SU-DHL-6 (cell line): ENCODE data around the gene YARS2.

Experiments
- H2AFZ ChIP-seq: fragments of 200-600 bp; sonication (generic); 2 replicates; pipeline ENCODE4 v1.6.1; 2014; ENCODE audit warnings: low read depth, mild to moderate bottlenecking, moderate library complexity, mixed read lengths, antibody characterized with exemption, low read length; ENCODE audit not compliant: severe bottlenecking
- H3F3A ChIP-seq: fragments of 200-600 bp; shearing (Covaris generic); 2 replicates; pipeline ENCODE4 v1.6.0; 2016; ENCODE audit warnings: antibody characterized with exemption, mild to moderate bottlenecking; ENCODE audit not compliant: insufficient read depth
- H3K27ac ChIP-seq: fragments of 200-600 bp; sonication (generic); 2 replicates; pipeline ENCODE4 v1.5.1; 2016; ENCODE audit warnings: low read depth, mild to moderate bottlenecking, low read length, moderate library complexity, mixed read lengths
- H3K27me3 ChIP-seq: fragments of 200-600 bp; sonication (generic), shearing (Covaris generic); 2 replicates; pipeline ENCODE4 v1.6.0; 2014; ENCODE audit warnings: mild to moderate bottlenecking, low read length
- H3K36me3 ChIP-seq: fragments of 200-600 bp; sonication (generic); 2 replicates; pipeline ENCODE4 v1.6.1; 2014; ENCODE audit warnings: mild to moderate bottlenecking, low read length, mixed read lengths
- H3K4me2 ChIP-seq: fragments of 300-600, 200-600 bp; shearing (Covaris generic), sonication (generic); 2 replicates; pipeline ENCODE4 v1.6.0; 2014; ENCODE audit warnings: low read length, low read depth, mild to moderate bottlenecking; ENCODE audit not compliant: poor library complexity, severe bottlenecking
- H3K4me3 ChIP-seq: fragments of 200-600 bp; sonication (generic); 2 replicates; pipeline ENCODE4 v1.5.1; 2014; ENCODE audit warnings: antibody characterized with exemption, low read length, mild to moderate bottlenecking, mixed read lengths; ENCODE audit not compliant: insufficient read depth, poor library complexity, severe bottlenecking
- H3K79me2 ChIP-seq: fragments of 200-600 bp; sonication (generic); 2 replicates; pipeline ENCODE4 v1.6.1; 2014; ENCODE audit warnings: mild to moderate bottlenecking, low read length, moderate library complexity; ENCODE audit not compliant: insufficient read depth
- H3K9ac ChIP-seq: fragments of 200-600 bp; sonication (generic); 2 replicates; pipeline ENCODE4 v1.7.0; 2014; ENCODE audit warnings: mild to moderate bottlenecking, low read length
- H3K9me2 ChIP-seq: fragments of 200-600 bp; sonication (generic); replicated peaks from 2 replicates; pipeline ENCODE4 v1.6.1; 2014; ENCODE audit warnings: low read length; ENCODE audit not compliant: insufficient read depth
- H3K9me3 ChIP-seq: fragments of 200-600 bp; sonication (generic); 2 replicates; pipeline ENCODE4 v1.6.1; 2014; ENCODE audit warnings: low read length, mixed read lengths; ENCODE audit not compliant: insufficient read depth
- H4K20me1 ChIP-seq: fragments of 200-600 bp; sonication (generic); 2 replicates; pipeline ENCODE4 v1.6.1; 2014; ENCODE audit warnings: low read depth, mild to moderate bottlenecking, antibody characterized with exemption, low read length, moderate library complexity, mixed read lengths
- EZH2phosphoT487 ChIP-seq: fragments of 200-600 bp; sonication (generic), shearing (Covaris generic); conservative IDR thresholded peaks from 2 replicates; pipeline ENCODE4 v1.6.1; 2018; ENCODE audit warnings: mild to moderate bottlenecking, antibody characterized with exemption, low read length, moderate library complexity, mixed read lengths
- TF ChIP-seq, protein P1 (sequence below): fragments of 200-600 bp; sonication (generic); IDR thresholded peaks from one replicate; pipeline ENCODE4 v1.5.1; 2017; ENCODE audit warnings: antibody characterized with exemption, mild to moderate bottlenecking, low read length, moderate library complexity; ENCODE audit not compliant: insufficient read depth, poor library complexity, severe bottlenecking

The YARS2 gene

DNA sequence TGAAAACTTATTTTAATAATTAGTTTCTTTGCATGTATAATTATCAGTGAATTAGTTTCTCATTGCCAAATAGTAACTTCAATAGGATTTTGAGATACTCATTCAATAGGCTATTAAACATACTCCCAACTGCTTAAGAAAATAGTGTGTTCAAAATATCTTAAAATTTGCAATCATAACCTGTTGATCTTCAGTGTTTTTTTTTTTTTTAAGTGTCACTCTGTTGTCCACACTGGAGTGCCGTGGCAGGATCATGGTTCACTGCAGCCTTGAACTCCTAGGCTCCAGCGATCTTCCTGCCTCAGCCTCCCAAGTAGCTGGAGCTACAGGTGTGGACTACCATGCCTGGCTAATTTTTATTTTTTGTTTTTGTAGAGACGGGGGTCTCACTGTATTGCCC lies 1.5 kb upstream of the YARS2 start:
- H2AFZ ChIP-seq = no peak overlapping the region
- no peaks in the 10 kb centered on the region for H3K9me2 ChIP-seq
- H3K4me3 ChIP-seq = no peak overlapping the region
- no peak overlapping the region for H3K9ac ChIP-seq
- no peaks in the 10 kb centered on the region for H3K27me3 ChIP-seq
- TF ChIP-seq, protein P1, sequence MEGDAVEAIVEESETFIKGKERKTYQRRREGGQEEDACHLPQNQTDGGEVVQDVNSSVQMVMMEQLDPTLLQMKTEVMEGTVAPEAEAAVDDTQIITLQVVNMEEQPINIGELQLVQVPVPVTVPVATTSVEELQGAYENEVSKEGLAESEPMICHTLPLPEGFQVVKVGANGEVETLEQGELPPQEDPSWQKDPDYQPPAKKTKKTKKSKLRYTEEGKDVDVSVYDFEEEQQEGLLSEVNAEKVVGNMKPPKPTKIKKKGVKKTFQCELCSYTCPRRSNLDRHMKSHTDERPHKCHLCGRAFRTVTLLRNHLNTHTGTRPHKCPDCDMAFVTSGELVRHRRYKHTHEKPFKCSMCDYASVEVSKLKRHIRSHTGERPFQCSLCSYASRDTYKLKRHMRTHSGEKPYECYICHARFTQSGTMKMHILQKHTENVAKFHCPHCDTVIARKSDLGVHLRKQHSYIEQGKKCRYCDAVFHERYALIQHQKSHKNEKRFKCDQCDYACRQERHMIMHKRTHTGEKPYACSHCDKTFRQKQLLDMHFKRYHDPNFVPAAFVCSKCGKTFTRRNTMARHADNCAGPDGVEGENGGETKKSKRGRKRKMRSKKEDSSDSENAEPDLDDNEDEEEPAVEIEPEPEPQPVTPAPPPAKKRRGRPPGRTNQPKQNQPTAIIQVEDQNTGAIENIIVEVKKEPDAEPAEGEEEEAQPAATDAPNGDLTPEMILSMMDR = no peak
- TF ChIP-seq EZH2phosphoT487 = no peak
- H3K27ac ChIP-seq = no peak overlapping the region
- no peaks in the 10 kb centered on the region for H3F3A ChIP-seq
- H3K9me3 ChIP-seq = no peaks in the 10 kb centered on the region
- no peaks in the 10 kb centered on the region for H4K20me1 ChIP-seq
- H3K4me2 ChIP-seq = no peak overlapping the region
- peaks cover 21% of the 10 kb centered on the region for H3K79me2 ChIP-seq
- H3K36me3 ChIP-seq = 0 out of 2 replicates have a peak, but pooled peaks cover under 1% of the 10 kb centered on the region

DNA sequence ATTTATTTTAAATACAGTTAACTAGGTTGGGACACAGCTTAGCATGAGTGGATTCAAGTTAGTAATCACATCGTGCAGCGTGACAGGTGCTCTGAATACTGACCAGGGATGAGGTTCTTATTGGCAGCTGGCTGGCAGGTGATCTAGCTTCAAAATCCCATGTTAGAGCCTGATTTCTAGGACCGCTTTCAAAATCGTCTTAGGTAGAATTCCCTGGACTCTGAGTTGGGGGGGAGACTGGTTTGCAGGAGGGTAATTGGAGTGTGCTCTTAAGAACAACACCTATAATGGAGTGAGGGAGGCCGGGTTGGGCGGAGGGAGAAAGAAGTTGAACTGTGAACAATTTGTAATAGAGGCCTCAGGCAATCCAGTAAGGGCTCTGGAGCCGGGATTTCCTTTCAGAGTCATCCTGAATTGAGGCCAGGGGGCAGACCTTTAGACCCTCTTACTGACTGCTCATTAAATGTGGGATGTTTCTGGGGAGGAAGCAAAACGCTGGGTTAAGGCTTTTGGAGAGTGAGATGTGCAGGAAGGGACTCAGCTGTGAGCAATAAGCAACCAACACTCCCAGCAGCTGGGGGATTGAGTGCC lies 874 bp upstream of the YARS2 start:
- Histone ChIP-seq H3K27me3 (no peaks in the 10 kb centered on the region), H3K27ac (no peak overlapping the region), H3F3A (no peaks in the 10 kb centered on the region), H2AFZ (peak overlapping the region; percentile 33), H3K9me3 (no peaks in the 10 kb centered on the region), H3K36me3 (peaks cover 5% of the 10 kb centered on the region; the same call in 1 of the 2 replicates), H3K9me2 (no peaks in the 10 kb centered on the region), H3K9ac (peak overlapping the region; percentile 82; the same call in 1 of the 2 replicates), H3K79me2 (peaks cover 26% of the 10 kb centered on the region), H4K20me1 (no peaks in the 10 kb centered on the region), H3K4me2 (peak overlapping the region; percentile 91), H3K4me3 (no peak overlapping the region)
- TF ChIP-seq EZH2phosphoT487 = no peak

DNA sequence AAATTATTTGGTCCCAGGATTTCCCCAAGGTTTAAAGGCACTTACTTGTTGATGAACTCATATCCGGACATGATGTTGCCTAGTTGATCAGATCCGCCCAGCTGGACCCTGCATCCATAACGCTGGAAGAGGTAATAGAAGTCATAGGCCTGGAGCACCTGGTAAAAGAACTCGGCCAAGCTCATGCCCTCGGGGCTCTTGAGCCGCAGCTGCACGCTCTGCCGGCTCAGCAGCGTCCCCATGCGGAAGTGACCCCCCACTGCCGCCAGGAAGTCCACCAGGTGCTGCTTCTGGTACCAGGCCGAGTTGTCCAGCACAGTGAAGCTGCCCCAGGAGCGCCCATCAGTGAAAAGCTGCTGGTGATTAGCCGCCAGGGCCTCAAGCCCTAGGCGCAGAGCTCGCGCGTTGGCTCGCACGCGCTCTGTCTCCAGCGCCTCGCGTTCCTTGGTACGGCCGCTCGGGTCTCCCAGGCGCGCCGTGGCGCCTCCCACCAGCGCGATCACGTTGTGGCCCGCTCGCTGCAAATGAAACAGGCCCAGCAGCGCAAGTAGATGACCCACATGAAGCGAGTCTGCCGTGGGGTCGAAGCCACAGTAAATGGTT lies 545 bp downstream of the YARS2 start:
- H4K20me1 ChIP-seq = no peaks in the 10 kb centered on the region
- H3K9ac ChIP-seq = peak overlapping the region; percentile 82
- H3K36me3 ChIP-seq = peaks cover 7% of the 10 kb centered on the region; the same call in 1 of the 2 replicates
- peak overlapping the region; percentile 91 for H3K4me2 ChIP-seq
- peaks cover 26% of the 10 kb centered on the region for H3K79me2 ChIP-seq
- no peaks in the 10 kb centered on the region for H3K9me2 ChIP-seq
- TF ChIP-seq, protein P1 = peak; percentile 69
- TF ChIP-seq EZH2phosphoT487 = no peak
- H3F3A ChIP-seq = no peaks in the 10 kb centered on the region
- peak overlapping the region; percentile 74 for H3K27ac ChIP-seq
- no peaks in the 10 kb centered on the region for H3K9me3 ChIP-seq
- H2AFZ ChIP-seq = peak overlapping the region; percentile 90
- no peaks in the 10 kb centered on the region for H3K27me3 ChIP-seq
- H3K4me3 ChIP-seq = peak overlapping the region; percentile 88

DNA sequence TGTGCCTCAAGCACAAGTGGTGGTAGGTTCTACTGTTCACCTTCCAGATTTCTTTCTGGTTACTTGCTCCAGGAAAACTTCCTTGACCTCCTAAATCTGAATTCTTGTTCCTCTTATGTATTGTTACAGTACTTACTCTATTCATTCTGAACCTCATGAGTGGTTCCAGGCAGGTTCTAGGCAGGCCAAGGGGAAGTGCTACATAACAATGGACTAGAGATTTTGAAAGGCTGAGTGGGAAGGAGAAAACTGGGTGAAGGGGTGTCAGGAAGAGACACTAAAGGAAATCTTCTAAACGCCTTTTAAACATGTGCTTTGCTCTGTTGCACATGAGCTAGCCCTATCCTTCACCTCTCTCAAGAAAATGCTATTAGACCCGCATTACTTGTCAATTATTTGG lies 1.6 kb downstream of the YARS2 start:
- H3K4me3 ChIP-seq = peak overlapping the region; percentile 88
- no peak overlapping the region for H2AFZ ChIP-seq
- H3K9ac ChIP-seq = peak overlapping the region; percentile 82
- H3K36me3 ChIP-seq = peaks cover 12% of the 10 kb centered on the region; the same call in 1 of the 2 replicates
- peak overlapping the region; percentile 91 for H3K4me2 ChIP-seq
- H3K9me3 ChIP-seq = no peaks in the 10 kb centered on the region
- no peaks in the 10 kb centered on the region for H3F3A ChIP-seq
- H3K9me2 ChIP-seq = no peaks in the 10 kb centered on the region
- H4K20me1 ChIP-seq = no peaks in the 10 kb centered on the region; the same call in 1 of the 2 replicates
- no peak for TF ChIP-seq EZH2phosphoT487
- TF ChIP-seq, protein P1 = no peak
- peaks cover 26% of the 10 kb centered on the region for H3K79me2 ChIP-seq
- H3K27ac ChIP-seq = no peak overlapping the region; the same call in 1 of the 2 replicates
- H3K27me3 ChIP-seq = no peaks in the 10 kb centered on the region
